ENCODE results near the gene SPATA16.

GRCh38 chr3:173111321-173111720 lies 29.7 kb downstream of the SPATA16 start:
- no peak for TF ChIP-seq CTCF (IDR thresholded peaks at IDR 0.05; ENCODE audit: low read depth, low read length, poor library complexity, severe bottlenecking)
- TF ChIP-seq EZH2phosphoT487 (IDR thresholded peaks at IDR 0.05; ENCODE audit: borderline replicate concordance, low read length): no peak

All from DOHH2 (cell line).